OCI-LY1 (cell line): ENCODE results near the gene DPF3.

Experiments
- H2AFZ ChIP-seq: fragments of 200-600 bp; sonication (generic), shearing (Covaris generic); 2 replicates; pipeline ENCODE4 v1.6.0; 2014; ENCODE audit warnings: antibody characterized with exemption, mild to moderate bottlenecking, low read length
- H3F3A ChIP-seq: fragments of 200-600 bp; sonication (generic), shearing (Covaris generic); 2 replicates; pipeline ENCODE4 v1.6.0; 2014; ENCODE audit warnings: mild to moderate bottlenecking, antibody characterized with exemption, low read length, moderate library complexity; ENCODE audit not compliant: insufficient read depth
- H3K27ac ChIP-seq: fragments of 200-600 bp; sonication (generic); 2 replicates; pipeline ENCODE4 v1.5.1; 2014; ENCODE audit warnings: low read length, mixed run types, mild to moderate bottlenecking, low read depth; ENCODE audit not compliant: poor library complexity, severe bottlenecking
- H3K27me3 ChIP-seq: fragments of 200-600 bp; sonication (generic); 2 replicates; pipeline ENCODE4 v1.6.0; 2014; ENCODE audit warnings: antibody characterized with exemption, mild to moderate bottlenecking, low read length, moderate library complexity; ENCODE audit not compliant: insufficient read depth
- H3K36me3 ChIP-seq: fragments of 200-600 bp; sonication (generic); 2 replicates; pipeline ENCODE4 v1.6.1; 2014; ENCODE audit warnings: mild to moderate bottlenecking, antibody characterized with exemption, low read length, moderate library complexity, mixed read lengths; ENCODE audit not compliant: insufficient read depth
- H3K4me1 ChIP-seq: fragments of 200-600 bp; sonication (generic); 2 replicates; pipeline ENCODE4 v1.5.1; 2014; ENCODE audit warnings: mild to moderate bottlenecking, low read length, moderate library complexity; ENCODE audit not compliant: insufficient read depth, severe bottlenecking
- H3K4me2 ChIP-seq: fragments of 200-600 bp; sonication (generic), shearing (Covaris generic); 2 replicates; pipeline ENCODE4 v1.6.1; 2014; ENCODE audit warnings: low read length
- H3K4me3 ChIP-seq: fragments of 200-600 bp; sonication (generic); 2 replicates; pipeline ENCODE4 v1.5.1; 2014; ENCODE audit warnings: low read length, low read depth, mild to moderate bottlenecking, mixed read lengths; ENCODE audit not compliant: poor library complexity, severe bottlenecking
- H3K79me2 ChIP-seq: fragments of 200-600 bp; shearing (Covaris generic); 2 replicates; pipeline ENCODE4 v1.6.1; 2016; ENCODE audit warnings: mixed run types, low read length, mixed read lengths; ENCODE audit not compliant: insufficient read depth
- H3K9ac ChIP-seq: fragments of 200-600 bp; sonication (generic), shearing (Covaris generic); 2 replicates; pipeline ENCODE4 v1.6.1; 2014; ENCODE audit warnings: mild to moderate bottlenecking, low read length, mixed read lengths
- H3K9me2 ChIP-seq: fragments of 200-600 bp; sonication (generic), shearing (Covaris generic); 2 replicates; pipeline ENCODE4 v1.6.1; 2014; ENCODE audit warnings: low read depth, mild to moderate bottlenecking, low read length, mixed read lengths
- H3K9me3 ChIP-seq: fragments of 200-600 bp; shearing (Covaris generic); 2 replicates; pipeline ENCODE4 v1.6.1; 2014; ENCODE audit warnings: low read length, mixed read lengths
- H4K20me1 ChIP-seq: fragments of 200-600 bp; sonication (generic), shearing (Covaris generic); 2 replicates; pipeline ENCODE4 v1.6.0; 2016; ENCODE audit warnings: mild to moderate bottlenecking, low read length; ENCODE audit not compliant: insufficient read depth
- CTCF ChIP-seq: fragments of 200-600 bp; sonication (generic), shearing (Covaris generic); IDR thresholded peaks from 2 replicates; pipeline ENCODE4 v1.5.1; 2017; ENCODE audit warnings: mild to moderate bottlenecking, antibody characterized with exemption, low read length, moderate library complexity, mixed read lengths
- EZH2 ChIP-seq: fragments of 200-600 bp; sonication (generic), shearing (Covaris generic); IDR thresholded peaks from 2 replicates; pipeline ENCODE4 v1.8.0; 2017; ENCODE audit warnings: borderline replicate concordance, mixed run types, mild to moderate bottlenecking, antibody characterized with exemption, low read length, moderate library complexity, mixed read lengths

The DPF3 gene

GRCh38 chr14:72898448-72898847 lies 4.5 kb upstream of the DPF3 start:
- Histone ChIP-seq H2AFZ (no peak overlapping the region), H3K9me3 (no peaks in the 10 kb centered on the region), H3K79me2 (no peaks in the 10 kb centered on the region), H3K9ac (no peak overlapping the region), H3K4me2 (no peak overlapping the region), H3K9me2 (no peaks in the 10 kb centered on the region), H4K20me1 (no peaks in the 10 kb centered on the region), H3F3A (no peaks in the 10 kb centered on the region), H3K27ac (no peak overlapping the region), H3K27me3 (peaks cover 8% of the 10 kb centered on the region; the same call in 1 of the 2 replicates), H3K4me1 (peaks cover 11% of the 10 kb centered on the region), H3K36me3 (no peaks in the 10 kb centered on the region), H3K4me3 (no peak overlapping the region)
- TF ChIP-seq EZH2 (no peak), CTCF (no peak)

- Histone ChIP-seq H3K9me2 (no peaks in the 10 kb centered on the region), H3K9me3 (no peaks in the 10 kb centered on the region), H3K9ac (peak overlapping the region; percentile 13; the same call in 1 of the 2 replicates), H3K4me3 (peak overlapping the region; percentile 82), H3F3A (no peaks in the 10 kb centered on the region), H4K20me1 (no peaks in the 10 kb centered on the region), H3K36me3 (no peaks in the 10 kb centered on the region), H3K27ac (no peak overlapping the region), H3K4me1 (peaks cover 26% of the 10 kb centered on the region), H3K4me2 (peak overlapping the region; percentile 84), H2AFZ (peak overlapping the region; percentile 8; the same call in 1 of the 2 replicates), H3K79me2 (no peaks in the 10 kb centered on the region), H3K27me3 (peaks cover 13% of the 10 kb centered on the region; the same call in 1 of the 2 replicates)
- TF ChIP-seq CTCF: no peak
- TF ChIP-seq EZH2: no peak
Observed at GRCh38 chr14:72894623-72895378, 900 bp upstream of the DPF3 start.

GRCh38 chr14:72894323-72894622 lies 372 bp upstream of the DPF3 start:
- no peaks in the 10 kb centered on the region for H3K9me3 ChIP-seq
- H2AFZ ChIP-seq: peak overlapping the region; percentile 8; the same call in 1 of the 2 replicates
- H3F3A ChIP-seq: no peaks in the 10 kb centered on the region
- peak overlapping the region; percentile 82 for H3K4me3 ChIP-seq
- no peak overlapping the region for H3K27ac ChIP-seq
- no peaks in the 10 kb centered on the region for H4K20me1 ChIP-seq
- peak overlapping the region; percentile 13; the same call in 1 of the 2 replicates for H3K9ac ChIP-seq
- TF ChIP-seq CTCF: no peak
- TF ChIP-seq EZH2: no peak
- peak overlapping the region; percentile 84 for H3K4me2 ChIP-seq
- peaks cover 26% of the 10 kb centered on the region for H3K4me1 ChIP-seq
- no peaks in the 10 kb centered on the region for H3K36me3 ChIP-seq
- H3K79me2 ChIP-seq: no peaks in the 10 kb centered on the region
- no peaks in the 10 kb centered on the region for H3K9me2 ChIP-seq
- H3K27me3 ChIP-seq: peaks cover 16% of the 10 kb centered on the region; the same call in 1 of the 2 replicates
